ENCODE results near the gene ST3GAL6. TPM values are rescaled to one million over a fixed set of nuclear protein-coding genes. Genes with fewer than 3 reads are reported as not detected.

Gene ST3GAL6
- total RNA-seq, 1 donor from 2014 or later: 16.0 TPM

DNA sequence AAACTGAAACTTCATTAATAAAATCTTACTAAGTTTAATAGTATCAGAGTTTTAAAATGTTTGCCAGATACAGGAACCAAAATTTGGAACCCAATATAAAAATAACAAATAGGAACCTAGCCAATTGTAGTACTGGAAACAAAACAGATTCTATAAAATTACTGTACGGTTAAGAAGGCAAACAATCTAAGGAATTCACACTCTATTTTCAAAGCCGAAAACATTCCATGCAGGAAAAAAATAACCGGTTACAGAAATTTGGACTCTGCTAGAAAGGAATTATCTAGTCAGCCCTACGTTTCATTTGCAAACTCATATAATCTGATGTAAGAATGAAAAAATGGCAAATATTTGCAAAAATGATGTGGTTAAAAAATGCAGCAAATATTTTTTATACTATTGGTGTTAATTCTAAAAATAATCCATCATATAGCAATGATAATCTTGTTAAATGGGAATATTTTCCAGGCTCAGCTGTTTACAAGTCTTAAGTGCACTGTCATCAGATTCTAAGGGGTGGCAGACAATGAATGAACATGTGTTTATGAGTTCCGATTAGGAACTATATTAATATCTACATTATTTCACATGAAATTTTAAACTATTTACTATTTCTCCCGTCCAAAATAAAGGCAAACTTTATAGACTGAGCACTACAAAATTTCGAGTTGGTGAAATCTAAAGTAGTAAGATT, 80.3 kb downstream of the ST3GAL6 start:
- Mint-ChIP-seq H3K4me1 (no peaks in the 10 kb centered on the region), H3K4me3 (no peak overlapping the region), H3K27me3 (ENCODE audit: low read depth) (no peaks in the 10 kb centered on the region), H3K36me3 (ENCODE audit: low read depth) (peaks cover 34% of the 10 kb centered on the region), H3K27ac (ENCODE audit: unreplicated experiment) (no peak overlapping the region), H3K9me3 (peaks cover 3% of the 10 kb centered on the region)
- no peak for DNase-seq (ENCODE audit: low read depth, low spot score)
- no peak for TF ChIP-seq CTCF (conservative IDR thresholded peaks at IDR 0.05)

Other genes starting within 250 kb of the ST3GAL6 start
- gene CLDND1, start 240.4 kb upstream of the ST3GAL6 start, total RNA-seq: 93.5 and 102 TPM in 2 replicates
- gene GPR15, start 231.4 kb upstream of the ST3GAL6 start, total RNA-seq: not detected in 2 replicates
- 28.1 and 29.8 TPM in 2 replicates for gene CPOX, start 169.7 kb upstream of the ST3GAL6 start, total RNA-seq
- gene DCBLD2, start 138.4 kb downstream of the ST3GAL6 start, total RNA-seq: 89.1 and 91.9 TPM in 2 replicates

All from neural crest cell (in vitro differentiated cells).